ENCODE measurements around the gene MYBBP1A.

- TF ChIP-seq CTCF (IDR thresholded peaks at IDR 0.05) = no peak
- TF ChIP-seq POLR2A (IDR thresholded peaks at IDR 0.05) = no peak
- no peak for TF ChIP-seq EP300 (IDR thresholded peaks at IDR 0.05)
Measured at GRCh38 chr17:4587803-4588202, 32.6 kb upstream of the MYBBP1A start.
